ENCODE results near the gene ZNF581.

DNA sequence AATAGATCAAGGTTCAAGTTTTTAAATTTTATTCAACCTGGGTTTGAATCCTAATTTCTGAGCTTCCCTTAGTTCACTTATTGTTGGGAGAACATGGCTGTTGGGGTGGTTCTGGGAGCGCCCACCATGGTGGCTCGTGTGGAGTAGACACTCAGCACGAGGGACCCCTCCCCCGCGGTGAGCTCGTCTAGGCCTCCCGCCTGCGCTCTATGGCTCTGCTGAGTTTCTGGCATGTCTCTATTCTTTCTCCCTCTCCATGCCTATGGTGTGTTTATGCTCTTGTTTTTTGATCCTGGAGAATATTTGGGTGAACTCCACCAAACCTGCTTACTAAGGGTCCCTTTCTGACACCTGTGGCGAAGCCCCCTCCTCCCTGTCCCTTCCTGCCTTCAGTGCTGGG is 30.0 kb downstream of the ZNF581 start:
- TF ChIP-seq CTCF (IDR thresholded peaks at IDR 0.05): no peak
- TF ChIP-seq, protein P1, sequence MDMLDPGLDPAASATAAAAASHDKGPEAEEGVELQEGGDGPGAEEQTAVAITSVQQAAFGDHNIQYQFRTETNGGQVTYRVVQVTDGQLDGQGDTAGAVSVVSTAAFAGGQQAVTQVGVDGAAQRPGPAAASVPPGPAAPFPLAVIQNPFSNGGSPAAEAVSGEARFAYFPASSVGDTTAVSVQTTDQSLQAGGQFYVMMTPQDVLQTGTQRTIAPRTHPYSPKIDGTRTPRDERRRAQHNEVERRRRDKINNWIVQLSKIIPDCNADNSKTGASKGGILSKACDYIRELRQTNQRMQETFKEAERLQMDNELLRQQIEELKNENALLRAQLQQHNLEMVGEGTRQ (IDR thresholded peaks at IDR 0.05; ENCODE audit: borderline replicate concordance, low read depth, low read length): no peak

Measured in SK-N-SH (cell line).